ENCODE results near the gene HMG20A.

DNA sequence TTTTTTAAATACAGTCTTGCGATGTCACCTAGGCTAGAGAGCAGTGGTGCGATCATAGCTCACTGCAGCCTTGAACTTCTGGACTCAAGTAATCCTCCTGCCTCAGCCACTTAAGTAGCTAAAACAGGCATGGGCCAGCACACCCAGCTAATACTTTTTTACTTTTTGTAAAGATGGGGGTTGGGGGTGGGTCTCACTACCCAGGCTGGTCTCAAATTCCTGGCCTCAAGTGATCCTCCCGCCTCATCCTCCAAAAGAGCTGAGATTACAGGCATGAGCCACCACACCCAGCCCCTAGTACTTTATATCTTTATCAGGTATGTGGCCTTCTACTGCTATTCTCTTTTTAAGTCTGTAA, 9.1 kb upstream of the HMG20A start:
- TF ChIP-seq, protein P1, sequence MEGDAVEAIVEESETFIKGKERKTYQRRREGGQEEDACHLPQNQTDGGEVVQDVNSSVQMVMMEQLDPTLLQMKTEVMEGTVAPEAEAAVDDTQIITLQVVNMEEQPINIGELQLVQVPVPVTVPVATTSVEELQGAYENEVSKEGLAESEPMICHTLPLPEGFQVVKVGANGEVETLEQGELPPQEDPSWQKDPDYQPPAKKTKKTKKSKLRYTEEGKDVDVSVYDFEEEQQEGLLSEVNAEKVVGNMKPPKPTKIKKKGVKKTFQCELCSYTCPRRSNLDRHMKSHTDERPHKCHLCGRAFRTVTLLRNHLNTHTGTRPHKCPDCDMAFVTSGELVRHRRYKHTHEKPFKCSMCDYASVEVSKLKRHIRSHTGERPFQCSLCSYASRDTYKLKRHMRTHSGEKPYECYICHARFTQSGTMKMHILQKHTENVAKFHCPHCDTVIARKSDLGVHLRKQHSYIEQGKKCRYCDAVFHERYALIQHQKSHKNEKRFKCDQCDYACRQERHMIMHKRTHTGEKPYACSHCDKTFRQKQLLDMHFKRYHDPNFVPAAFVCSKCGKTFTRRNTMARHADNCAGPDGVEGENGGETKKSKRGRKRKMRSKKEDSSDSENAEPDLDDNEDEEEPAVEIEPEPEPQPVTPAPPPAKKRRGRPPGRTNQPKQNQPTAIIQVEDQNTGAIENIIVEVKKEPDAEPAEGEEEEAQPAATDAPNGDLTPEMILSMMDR (IDR thresholded peaks at IDR 0.05), result no peak
- no peak for TF ChIP-seq ZFX (IDR thresholded peaks at IDR 0.05; ENCODE audit: borderline replicate concordance)

Measured in 22Rv1 (cell line).